ENCODE results near the gene RTTN. TPM values are rescaled to one million over a fixed set of nuclear protein-coding genes. Genes with fewer than 3 reads are reported as not detected.

The RTTN gene
- total RNA-seq, 2 experiments from 2014 or later = 22.2 to 29.7 TPM

Other genes starting within 250 kb of the RTTN start
- gene SOCS6, start 83.4 kb upstream of the RTTN start, total RNA-seq = 1 to 10 TPM; 1.7 to 2.1 TPM

Data from activated CD4-positive, alpha-beta T cell treated with anti-CD3 and anti-CD28 coated beads for 36 hours (primary cell).